ENCODE results near the gene NCOA5. TPM values are rescaled to one million over a fixed set of nuclear protein-coding genes. Genes with fewer than 3 reads are reported as not detected.

Gene NCOA5
- total RNA-seq, 2 donors from 2014 or later: 33.9 to 34.2 TPM

DNA sequence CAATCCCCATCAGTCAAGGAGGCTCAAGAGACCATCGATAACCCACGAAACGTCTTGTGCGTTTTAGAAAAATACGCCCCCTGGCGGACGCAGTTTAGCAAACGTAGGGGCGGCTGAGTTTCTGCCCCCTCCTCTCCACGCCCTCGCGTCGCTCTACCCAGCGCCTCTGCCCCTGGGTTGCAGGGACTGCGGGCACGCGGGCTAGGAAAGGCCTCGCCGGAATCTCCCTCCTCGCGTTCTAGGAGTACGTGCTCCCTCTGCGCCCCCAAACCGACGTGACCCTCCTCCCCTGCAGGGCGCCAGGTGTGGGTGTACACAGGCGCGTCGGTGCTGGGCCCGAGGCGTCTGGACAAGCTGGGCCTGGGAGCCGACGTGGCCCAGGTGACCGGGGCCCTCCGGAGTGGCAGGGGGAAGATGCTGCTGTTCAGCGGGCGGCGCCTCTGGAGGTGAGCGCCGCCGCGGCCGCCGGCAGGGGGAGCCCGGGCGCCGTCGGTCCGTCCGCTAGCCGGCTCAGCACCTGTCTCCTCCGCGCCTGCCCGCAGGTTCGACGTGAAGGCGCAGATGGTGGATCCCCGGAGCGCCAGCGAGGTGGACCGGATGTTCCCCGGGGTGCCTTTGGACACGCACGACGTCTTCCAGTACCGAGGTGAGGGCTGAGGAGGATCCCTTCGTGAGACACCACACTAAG is 75.8 kb downstream of the NCOA5 start:
- Mint-ChIP-seq H3K27me3 (peaks cover 42 to 71% of the 10 kb centered on the region in 2 donors), H3K9me3 (peaks cover 2% of the 10 kb centered on the region), H3K4me1 (ENCODE audit: low read depth in 2 of 2) (peaks cover 34 to 43% of the 10 kb centered on the region in 2 donors), H3K4me3 (peak overlapping the region; percentile 52), H3K27ac (no peak overlapping the region), H3K36me3 (peaks cover 6% of the 10 kb centered on the region)
- peak; percentile 73 for DNase-seq (ENCODE audit: low spot score)
- peak; percentile 85 for ATAC-seq

GRCh38 chr20:46013322-46013828 is 76.4 kb downstream of the NCOA5 start:
- Mint-ChIP-seq H3K4me1 (ENCODE audit: low read depth in 2 of 2) (peaks cover 38 to 47% of the 10 kb centered on the region in 2 donors), H3K27ac (no peak overlapping the region), H3K27me3 (peaks cover 39 to 68% of the 10 kb centered on the region in 2 donors), H3K36me3 (peaks cover 6% of the 10 kb centered on the region), H3K4me3 (peak overlapping the region; percentile 52), H3K9me3 (peaks cover 2% of the 10 kb centered on the region)
- DNase-seq (ENCODE audit: low spot score): no peak
- no peak for ATAC-seq

DNA sequence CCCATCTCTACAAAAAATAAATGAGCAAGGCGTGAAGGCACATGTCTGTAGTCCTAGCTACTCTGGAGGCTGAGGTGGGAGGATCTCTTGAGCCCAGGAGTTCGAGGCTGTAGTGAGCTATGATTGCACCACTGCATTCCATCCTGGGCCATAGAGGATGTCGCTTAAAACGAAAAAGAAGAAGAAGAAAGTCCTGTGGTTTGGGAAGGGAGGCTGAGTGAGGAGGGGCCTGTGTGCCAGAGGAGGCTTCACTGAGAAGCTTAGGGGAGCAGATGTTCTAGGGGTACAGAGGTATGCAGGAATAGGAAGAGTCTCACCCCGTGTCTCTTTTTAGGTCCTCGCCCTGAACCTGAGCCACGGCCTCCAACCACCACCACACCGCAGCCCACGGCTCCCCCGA is 76.8 kb downstream of the NCOA5 start:
- Mint-ChIP-seq H3K27me3 (peaks cover 37 to 63% of the 10 kb centered on the region in 2 donors), H3K4me1 (ENCODE audit: low read depth in 2 of 2) (peaks cover 43 to 52% of the 10 kb centered on the region in 2 donors), H3K36me3 (peaks cover 6% of the 10 kb centered on the region), H3K4me3 (peak overlapping the region; percentile 28), H3K9me3 (peaks cover 2% of the 10 kb centered on the region), H3K27ac (no peak overlapping the region)
- DNase-seq (ENCODE audit: low spot score): no peak
- no peak for ATAC-seq

DNA sequence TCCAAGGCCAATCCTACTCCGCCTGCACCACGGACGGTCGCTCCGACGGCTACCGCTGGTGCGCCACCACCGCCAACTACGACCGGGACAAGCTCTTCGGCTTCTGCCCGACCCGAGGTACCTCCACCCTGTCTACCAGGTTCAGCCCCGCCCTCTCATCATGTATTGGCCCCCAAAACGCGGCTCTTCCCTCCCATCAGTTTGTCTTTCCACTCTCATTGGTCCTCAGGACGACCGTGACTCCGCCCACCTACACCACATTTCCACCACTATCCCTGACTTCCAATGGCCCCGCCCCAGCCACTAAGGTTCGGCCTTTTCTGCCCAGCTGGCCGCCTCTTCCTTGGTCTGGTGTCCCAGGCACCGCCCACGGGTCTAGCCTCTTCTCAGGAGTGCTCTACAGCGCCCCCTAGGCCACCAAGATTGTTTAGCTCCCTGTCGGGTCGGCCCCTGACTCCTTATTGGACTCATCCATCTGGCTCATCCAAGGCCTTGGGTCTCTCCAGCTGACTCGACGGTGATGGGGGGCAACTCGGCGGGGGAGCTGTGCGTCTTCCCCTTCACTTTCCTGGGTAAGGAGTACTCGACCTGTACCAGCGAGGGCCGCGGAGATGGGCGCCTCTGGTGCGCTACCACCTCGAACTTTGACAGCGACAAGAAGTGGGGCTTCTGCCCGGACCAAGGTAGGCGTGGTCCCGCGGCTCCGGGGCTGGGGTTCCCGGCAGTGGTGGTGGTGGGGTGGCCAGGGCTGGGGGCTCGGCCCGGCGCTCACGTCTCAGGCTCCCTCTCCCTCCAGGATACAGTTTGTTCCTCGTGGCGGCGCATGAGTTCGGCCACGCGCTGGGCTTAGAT is 77.9 kb downstream of the NCOA5 start:
- ATAC-seq: no peak
- no peak for DNase-seq (ENCODE audit: low spot score)
- H3K4me1 Mint-ChIP-seq (ENCODE audit: low read depth in 2 of 2): peaks cover 49 to 56% of the 10 kb centered on the region in 2 donors
- H3K9me3 Mint-ChIP-seq: peaks cover 2% of the 10 kb centered on the region
- H3K27ac Mint-ChIP-seq: peak overlapping the region in 1 of 2 donors; percentile 10
- peak overlapping the region; percentile 70 for H3K4me3 Mint-ChIP-seq
- H3K27me3 Mint-ChIP-seq: peaks cover 37 to 56% of the 10 kb centered on the region in 2 donors
- peaks cover 6% of the 10 kb centered on the region for H3K36me3 Mint-ChIP-seq

Other genes with a start within 250 kb of the NCOA5 start
- gene ACOT8, start 232.6 kb downstream of the NCOA5 start, total RNA-seq: 10 to 100 TPM; 24.4 to 26.2 TPM
- 1 to 10 TPM; 5.5 to 6.4 TPM for gene ZSWIM3, start 232.3 kb downstream of the NCOA5 start, total RNA-seq
- gene ZSWIM1, start 208.7 kb downstream of the NCOA5 start, total RNA-seq: 1 to 10 TPM; 2.7 to 3.2 TPM
- 1 to 10 TPM in 1 of 2 donors, not detected in 1; 1.0 TPM for gene SPATA25, start 202.3 kb downstream of the NCOA5 start, total RNA-seq
- 1 to 10 TPM in 1 of 2 donors, under 1 TPM in 1; 0.29 to 1.9 TPM for gene NEURL2, start 198.8 kb downstream of the NCOA5 start, total RNA-seq
- gene CTSA, start 198.6 kb downstream of the NCOA5 start, total RNA-seq: 10 to 100 TPM; 42.2 to 55.6 TPM
- 1 to 10 TPM; 3.0 to 8.8 TPM for gene PLTP, start 177.8 kb downstream of the NCOA5 start, total RNA-seq
- 10 to 100 TPM; 33.7 to 41.1 TPM for gene PCIF1, start 155.3 kb downstream of the NCOA5 start, total RNA-seq
- 10 to 100 TPM; 44.4 to 62.6 TPM for gene ZNF335, start 117.8 kb downstream of the NCOA5 start, total RNA-seq
- gene MMP9, start 81.1 kb downstream of the NCOA5 start, total RNA-seq: under 1 TPM in 1 of 2 donors, not detected in 1; 0.17 TPM
- not detected for gene SLC12A5, start 60.7 kb downstream of the NCOA5 start, total RNA-seq
- gene CD40, start 28.4 kb upstream of the NCOA5 start, total RNA-seq: 10 to 100 TPM in 1 of 2 donors, 1 to 10 TPM in 1; 6.7 to 32.7 TPM
- gene CDH22, start 218.5 kb upstream of the NCOA5 start, total RNA-seq: not detected